Measurements from ENCODE around the gene EXTL2. TPM values are rescaled to one million over a fixed set of nuclear protein-coding genes. Genes with fewer than 3 reads are reported as not detected.
"Not testable (repeated sequence)": the region's sequence is repeated elsewhere in the genome, so short reads cannot be mapped to it uniquely, and the experiment has no call there.

EXTL2 gene
- polyA plus RNA-seq, 1 donor from 2014 or later: 34.2 TPM

DNA sequence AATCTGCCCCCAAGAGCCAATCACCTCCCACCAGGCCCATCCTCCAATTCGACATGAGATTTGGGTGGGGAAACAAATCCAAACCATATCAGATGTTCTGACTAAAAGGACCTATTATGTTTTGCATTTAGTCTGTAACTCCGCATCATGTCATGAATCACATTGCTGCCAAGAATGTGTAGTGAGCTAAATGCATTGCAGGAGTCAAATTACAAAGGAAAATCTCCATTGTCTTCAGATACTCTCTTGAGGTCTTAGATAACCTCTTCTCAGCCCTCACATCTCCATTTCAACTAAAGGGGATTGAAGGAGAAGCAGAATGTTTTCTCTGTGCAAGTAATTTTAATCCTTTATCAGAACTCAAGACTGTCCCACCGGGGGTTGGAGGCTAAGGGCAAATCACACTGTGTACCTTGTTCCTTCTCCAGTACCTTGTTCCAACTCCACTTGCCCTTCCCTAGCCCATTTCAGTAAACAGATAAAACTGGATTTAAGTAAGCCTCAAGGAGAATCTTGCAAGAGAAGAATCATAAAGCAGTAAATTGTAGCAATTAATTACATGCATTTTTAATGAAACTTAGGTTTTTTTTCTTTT lies 34.1 kb downstream of the EXTL2 start:
- Histone ChIP-seq H3K27me3 (ENCODE audit: insufficient read depth, low read depth, low read length) (no peaks in the 10 kb centered on the region), H3K9ac (ENCODE audit: low read length) (no peak overlapping the region), H3K9me3 (ENCODE audit: low read length) (no peaks in the 10 kb centered on the region), H4K20me1 (ENCODE audit: insufficient read depth) (no peaks in the 10 kb centered on the region), H3K79me2 (replicated peaks; ENCODE audit: insufficient read depth, low read length) (no peaks in the 10 kb centered on the region), H3K36me3 (ENCODE audit: insufficient read depth, low read length) (no peaks in the 10 kb centered on the region), H2AFZ (ENCODE audit: low read depth, low read length) (no peak overlapping the region), H3K4me3 (ENCODE audit: low read length) (no peak overlapping the region), H3F3A (ENCODE audit: insufficient read depth, low read length, poor library complexity, severe bottlenecking) (no peaks in the 10 kb centered on the region), H3K27ac (ENCODE audit: low read length) (no peak overlapping the region), H3K9me2 (ENCODE audit: insufficient read depth, low read length) (no peaks in the 10 kb centered on the region), H3K4me2 (ENCODE audit: low read length) (no peak overlapping the region)
- TF ChIP-seq TAF1 (IDR thresholded peaks at IDR 0.05; ENCODE audit: low read depth) (no peak), EP300 (conservative IDR thresholded peaks at IDR 0.05; ENCODE audit: poor library complexity, severe bottlenecking) (no peak), SMC3 (conservative IDR thresholded peaks at IDR 0.05; ENCODE audit: poor library complexity) (no peak), CTCF (IDR thresholded peaks at IDR 0.05; ENCODE audit: poor library complexity, severe bottlenecking) (no peak), REST (IDR thresholded peaks at IDR 0.05; ENCODE audit: borderline replicate concordance) (no peak), RAD21 (conservative IDR thresholded peaks at IDR 0.05) (no peak), POLR2AphosphoS5 (IDR thresholded peaks at IDR 0.05) (no peak), MXI1 (conservative IDR thresholded peaks at IDR 0.05; ENCODE audit: poor library complexity, severe bottlenecking) (no peak), EZH2 (IDR thresholded peaks at IDR 0.05; ENCODE audit: borderline replicate concordance, insufficient read depth, low read length, poor library complexity, severe bottlenecking) (no peak)

DNA sequence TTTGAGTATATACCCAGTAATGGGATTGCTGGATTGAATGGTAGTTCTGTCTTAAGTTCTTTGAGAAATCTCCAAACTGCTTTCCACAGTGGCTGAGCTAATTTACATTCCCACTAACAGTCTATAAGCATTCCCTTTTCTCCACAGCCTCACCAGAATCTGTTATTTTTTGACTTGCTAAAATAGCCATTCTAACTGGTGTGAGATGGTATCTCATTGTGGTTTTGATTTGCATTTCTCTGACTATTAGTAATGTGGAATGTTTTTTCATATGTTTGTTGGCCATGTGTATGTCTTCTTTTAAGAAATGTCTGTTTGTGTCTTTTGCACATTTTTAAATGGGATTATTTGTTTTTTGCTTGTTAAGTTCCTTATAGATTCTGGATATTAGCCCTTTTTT lies 39.5 kb downstream of the EXTL2 start:
- H3K4me2 ChIP-seq (ENCODE audit: low read length); H4K20me1 ChIP-seq (ENCODE audit: insufficient read depth); H3K27ac ChIP-seq (ENCODE audit: low read length); H3K9me3 ChIP-seq (ENCODE audit: low read length); H3K9me2 ChIP-seq (ENCODE audit: insufficient read depth, low read length); H3K36me3 ChIP-seq (ENCODE audit: insufficient read depth, low read length); H2AFZ ChIP-seq (ENCODE audit: low read depth, low read length); H3K79me2 ChIP-seq (replicated peaks; ENCODE audit: insufficient read depth, low read length); H3K9ac ChIP-seq (ENCODE audit: low read length); H3F3A ChIP-seq (ENCODE audit: insufficient read depth, low read length, poor library complexity, severe bottlenecking); H3K27me3 ChIP-seq (ENCODE audit: insufficient read depth, low read depth, low read length); H3K4me3 ChIP-seq (ENCODE audit: low read length): not testable (repeated sequence)

DNA sequence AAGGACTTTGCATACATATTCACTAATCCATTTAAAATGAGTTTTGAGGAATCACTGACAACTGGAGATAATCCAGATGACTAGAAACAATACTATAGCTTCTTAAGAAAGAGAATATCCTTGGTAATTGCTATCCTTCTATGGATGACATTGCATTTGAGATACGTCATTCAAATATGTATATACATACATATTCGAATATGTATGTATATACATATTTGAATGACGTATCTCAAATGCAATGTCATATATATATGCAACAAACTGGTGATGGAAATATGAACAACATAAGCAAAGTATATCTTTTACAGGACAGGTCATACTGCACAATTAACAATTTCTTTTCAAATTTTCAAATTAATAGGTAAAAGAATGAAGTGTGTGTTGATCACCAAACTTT lies 41.7 kb downstream of the EXTL2 start:
- H4K20me1 ChIP-seq (ENCODE audit: insufficient read depth): no peaks in the 10 kb centered on the region
- no peaks in the 10 kb centered on the region for H3K9me3 ChIP-seq (ENCODE audit: low read length)
- H3K4me3 ChIP-seq (ENCODE audit: low read length): no peak overlapping the region
- TF ChIP-seq EP300 (conservative IDR thresholded peaks at IDR 0.05; ENCODE audit: poor library complexity, severe bottlenecking) (no peak), SMC3 (conservative IDR thresholded peaks at IDR 0.05; ENCODE audit: poor library complexity) (no peak), EZH2 (IDR thresholded peaks at IDR 0.05; ENCODE audit: borderline replicate concordance, insufficient read depth, low read length, poor library complexity, severe bottlenecking) (no peak), POLR2AphosphoS5 (IDR thresholded peaks at IDR 0.05) (no peak), CTCF (IDR thresholded peaks at IDR 0.05; ENCODE audit: poor library complexity, severe bottlenecking) (no peak), RAD21 (conservative IDR thresholded peaks at IDR 0.05) (no peak), TAF1 (IDR thresholded peaks at IDR 0.05; ENCODE audit: low read depth) (no peak), REST (IDR thresholded peaks at IDR 0.05; ENCODE audit: borderline replicate concordance) (no peak), MXI1 (conservative IDR thresholded peaks at IDR 0.05; ENCODE audit: poor library complexity, severe bottlenecking) (no peak)
- H3K79me2 ChIP-seq (replicated peaks; ENCODE audit: insufficient read depth, low read length): no peaks in the 10 kb centered on the region
- H3K27ac ChIP-seq (ENCODE audit: low read length): no peak overlapping the region
- no peak overlapping the region for H2AFZ ChIP-seq (ENCODE audit: low read depth, low read length)
- no peaks in the 10 kb centered on the region for H3K9me2 ChIP-seq (ENCODE audit: insufficient read depth, low read length)
- no peak overlapping the region for H3K9ac ChIP-seq (ENCODE audit: low read length)
- no peaks in the 10 kb centered on the region for H3F3A ChIP-seq (ENCODE audit: insufficient read depth, low read length, poor library complexity, severe bottlenecking)
- H3K36me3 ChIP-seq (ENCODE audit: insufficient read depth, low read length): no peaks in the 10 kb centered on the region
- H3K27me3 ChIP-seq (ENCODE audit: insufficient read depth, low read depth, low read length): no peaks in the 10 kb centered on the region
- H3K4me2 ChIP-seq (ENCODE audit: low read length): no peak overlapping the region
